Stimulated activated CD4-positive, alpha-beta T cell treated with anti-CD3 and anti-CD28 coated beads, TNF-alpha, amount 100 ng/mL, for 1 hour (primary cell): Measurements from ENCODE around the gene C16orf86.

ENCODE experiments used
- DNase-seq, 3 donors: peaks; one replicate each; pipeline ENCODE4 v3.0.0-alpha.2; 2020; ENCODE audit warnings: low read depth in 3 of 3, low spot score in 1 of 3

C16orf86 gene, protein sequence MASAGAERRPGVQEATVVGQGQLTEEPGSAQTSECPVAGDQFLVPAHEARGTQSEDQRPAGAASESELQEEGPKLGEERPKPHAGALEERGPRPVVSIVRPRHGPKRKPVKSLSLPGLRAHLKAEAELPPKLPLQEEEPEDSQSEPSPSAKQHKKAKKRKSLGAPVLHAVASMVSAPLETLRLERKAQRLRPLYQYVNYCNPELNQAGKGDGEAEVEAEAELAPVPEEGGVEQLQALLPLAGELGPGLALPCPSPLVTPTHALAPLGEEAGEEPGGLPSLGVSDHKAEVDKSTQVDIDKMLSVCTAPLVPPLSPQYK

DNA sequence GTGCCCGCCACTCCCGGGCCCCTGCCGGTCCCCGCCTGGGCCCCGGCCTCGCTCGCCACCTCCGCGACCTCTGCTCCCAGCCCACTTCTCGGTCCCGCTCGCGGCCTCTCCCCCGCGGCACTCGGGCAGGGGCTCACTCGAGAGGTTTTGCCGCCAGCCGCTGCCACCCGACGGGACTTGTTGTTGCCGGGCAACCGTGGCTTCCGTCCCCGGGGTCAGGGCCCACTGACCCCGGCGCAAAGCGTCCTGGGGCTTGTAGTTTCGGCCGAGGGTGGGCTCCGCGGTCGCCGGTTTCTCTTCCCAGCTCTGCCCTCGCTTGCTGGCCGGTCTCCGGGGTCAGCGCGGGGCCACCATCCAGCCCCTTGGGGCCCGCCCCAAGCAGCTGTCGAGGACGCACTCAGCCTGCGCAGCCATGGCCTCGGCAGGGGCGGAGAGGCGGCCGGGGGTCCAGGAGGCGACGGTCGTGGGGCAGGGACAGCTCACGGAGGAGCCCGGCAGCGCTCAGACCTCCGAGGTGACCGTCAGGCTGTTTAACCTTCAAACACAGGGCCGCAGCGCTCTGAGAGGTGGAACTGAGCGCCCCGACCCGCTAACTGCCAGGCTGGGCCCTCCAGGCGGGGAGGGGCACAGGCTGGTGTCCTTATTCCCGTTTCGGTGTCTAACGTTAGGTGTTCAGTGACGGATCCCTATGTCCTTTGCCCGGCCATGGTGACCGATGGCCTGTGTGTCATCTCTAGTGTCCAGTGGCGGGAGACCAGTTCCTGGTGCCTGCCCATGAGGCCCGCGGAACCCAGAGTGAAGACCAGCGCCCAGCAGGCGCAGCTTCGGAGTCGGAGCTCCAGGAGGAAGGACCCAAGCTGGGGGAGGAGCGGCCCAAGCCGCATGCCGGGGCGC, at the start of gene C16orf86, which contains the start of gene ENKD1:
TSS of gene C16orf86 (plus strand) at position 256 of the 894 bp plus-strand sequence. CDS start at position 413, 157 bp downstream.
TSS of gene ENKD1 (minus strand) at position 192 of the 894 bp plus-strand sequence. CDS start 308 bp downstream, outside the sequence.
- DNase-seq = peak; percentile 51 to 69 (median 61)

GRCh38 chr16:67628216-67628615, 38.4 kb upstream of the C16orf86 start:
- DNase-seq = no peak

GRCh38 chr16:67632415-67633172, 34.0 kb upstream of the C16orf86 start:
- no peak for DNase-seq

GRCh38 chr16:67636713-67637112, 29.9 kb upstream of the C16orf86 start:
- no peak for DNase-seq

- DNase-seq = no peak
Measured at GRCh38 chr16:67637625-67638024, 29.0 kb upstream of the C16orf86 start.

DNA sequence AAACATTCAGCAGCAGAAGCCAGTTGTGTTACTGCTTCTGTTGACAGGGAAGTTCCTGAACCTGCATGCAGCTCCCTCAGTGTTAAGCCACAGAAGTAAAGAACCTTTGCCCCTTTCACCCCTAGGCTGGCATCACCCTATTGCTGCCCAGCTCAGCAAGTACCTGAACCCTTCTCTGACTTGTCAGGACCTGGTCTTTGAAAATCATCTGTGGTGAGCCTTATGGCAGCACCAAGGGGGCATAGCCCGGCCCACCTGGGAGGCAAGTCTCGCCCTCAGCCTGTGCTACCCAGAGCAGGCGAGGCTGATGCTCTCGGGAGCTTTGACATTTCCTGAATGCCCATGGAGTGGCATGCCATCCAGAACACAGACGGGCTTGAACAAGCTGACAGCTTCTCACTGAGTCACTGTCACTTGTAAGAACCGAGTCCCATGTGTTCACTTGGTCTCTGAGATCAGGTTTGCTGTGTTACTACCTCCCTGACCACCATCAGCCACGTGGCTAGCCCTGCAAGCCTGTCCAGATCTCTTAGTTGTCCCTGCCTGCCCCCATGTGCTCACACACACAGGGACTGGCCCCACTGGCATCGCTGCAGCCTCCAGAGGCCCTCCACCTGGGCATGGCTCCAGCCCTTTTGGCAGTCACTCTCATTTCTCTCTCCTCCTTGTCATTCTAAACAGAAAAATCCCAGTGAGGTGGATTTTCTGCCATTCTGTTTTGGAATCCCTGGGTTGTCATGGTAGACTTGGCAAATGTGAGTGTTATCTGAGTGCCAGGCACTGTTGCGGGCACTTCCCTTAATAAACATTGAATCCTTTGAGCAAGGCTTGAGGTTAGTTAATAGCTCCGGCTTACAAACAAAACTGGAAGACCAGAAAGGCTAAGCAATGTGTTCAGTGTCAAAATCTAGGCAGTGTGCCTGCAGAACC, 24.6 kb upstream of the C16orf86 start:
- no peak for DNase-seq

GRCh38 chr16:67644038-67644437, 22.6 kb upstream of the C16orf86 start:
- no peak for DNase-seq

DNA sequence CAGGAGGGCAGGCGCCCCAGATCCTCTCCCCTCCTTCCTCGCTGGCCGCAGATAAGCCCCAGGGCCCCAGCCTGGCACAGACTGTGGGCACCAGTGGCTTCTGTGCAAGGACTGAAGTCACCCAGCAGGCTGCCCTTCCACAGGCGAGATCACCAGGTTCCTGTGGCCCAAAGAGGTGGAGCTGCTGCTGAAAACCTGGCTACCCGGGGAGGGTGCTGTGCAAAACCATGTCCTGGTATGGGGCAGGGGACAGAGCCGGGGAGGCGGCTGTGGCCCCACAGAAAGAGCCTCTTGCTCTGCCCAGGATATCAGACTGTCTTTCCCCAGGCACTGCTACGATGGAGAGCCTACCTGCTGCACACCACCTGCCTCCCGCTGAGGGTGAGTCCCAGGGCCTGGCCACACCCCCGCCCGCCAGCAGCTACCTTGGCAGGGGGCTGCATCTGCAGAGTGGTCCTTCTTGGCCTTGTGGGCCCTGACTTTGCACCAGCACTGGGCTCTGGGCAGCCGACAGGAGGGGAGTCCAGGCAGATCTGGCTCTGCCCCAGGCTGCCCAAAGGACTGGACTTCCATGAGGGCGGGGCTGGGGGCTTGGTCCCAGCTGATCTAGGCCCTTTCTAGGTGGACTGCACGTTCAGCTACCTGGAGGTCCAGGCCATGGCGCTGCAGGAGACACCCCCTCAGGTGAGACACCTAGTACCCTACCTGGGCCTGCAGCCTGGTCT, 21.1 kb upstream of the C16orf86 start:
- DNase-seq = no peak

- DNase-seq = no peak
Measured at GRCh38 chr16:67647111-67647651, 19.4 kb upstream of the C16orf86 start.

GRCh38 chr16:67647681-67648080, 18.9 kb upstream of the C16orf86 start:
- DNase-seq = no peak

GRCh38 chr16:67648088-67648763, 18.4 kb upstream of the C16orf86 start:
- DNase-seq = no peak

GRCh38 chr16:67648764-67649407, 17.7 kb upstream of the C16orf86 start:
- DNase-seq = no peak

GRCh38 chr16:67649494-67649931, 17.1 kb upstream of the C16orf86 start:
- no peak for DNase-seq

GRCh38 chr16:67650023-67650422, 16.6 kb upstream of the C16orf86 start:
- no peak for DNase-seq

DNA sequence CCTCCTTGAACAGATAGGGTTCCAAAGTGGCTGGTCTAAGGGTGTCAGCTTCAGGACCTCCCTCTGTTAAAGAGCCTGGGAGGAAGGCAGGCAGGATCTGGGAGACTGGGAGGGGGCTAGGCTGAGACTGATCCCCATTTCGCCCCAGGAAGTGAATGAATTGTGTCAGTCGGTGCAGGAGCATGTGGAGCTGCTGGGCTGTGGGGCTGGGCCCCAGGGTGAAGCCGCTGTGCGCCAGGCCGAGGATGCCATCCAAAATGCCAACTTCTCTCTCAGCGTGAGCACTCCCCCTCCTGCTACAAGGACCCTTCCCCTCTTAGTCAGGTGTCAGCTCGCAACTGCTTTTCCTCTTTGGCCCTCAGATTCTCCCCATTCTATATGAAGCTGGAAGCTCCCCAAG, 15.6 kb upstream of the C16orf86 start:
- DNase-seq = no peak

DNA sequence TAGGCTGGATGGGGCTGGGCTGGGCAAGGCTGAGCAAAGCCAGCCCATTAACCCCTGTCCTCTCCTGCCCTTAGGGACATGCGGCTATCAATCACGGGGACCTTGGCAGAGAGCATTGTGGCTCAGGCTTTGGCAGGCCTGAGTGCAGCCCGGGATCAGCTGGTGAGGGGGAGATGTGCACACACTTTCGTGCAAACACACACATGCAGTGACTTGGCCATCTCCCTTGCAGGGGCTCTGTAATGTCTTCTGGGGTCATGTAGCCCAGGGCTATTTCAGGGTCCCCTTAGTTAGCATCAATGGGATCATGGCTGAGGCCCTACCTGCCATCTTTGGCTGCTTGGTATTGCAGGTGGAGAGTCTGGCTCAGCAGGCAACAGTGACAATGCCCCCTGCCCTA, 14.8 kb upstream of the C16orf86 start:
- DNase-seq = no peak

DNA sequence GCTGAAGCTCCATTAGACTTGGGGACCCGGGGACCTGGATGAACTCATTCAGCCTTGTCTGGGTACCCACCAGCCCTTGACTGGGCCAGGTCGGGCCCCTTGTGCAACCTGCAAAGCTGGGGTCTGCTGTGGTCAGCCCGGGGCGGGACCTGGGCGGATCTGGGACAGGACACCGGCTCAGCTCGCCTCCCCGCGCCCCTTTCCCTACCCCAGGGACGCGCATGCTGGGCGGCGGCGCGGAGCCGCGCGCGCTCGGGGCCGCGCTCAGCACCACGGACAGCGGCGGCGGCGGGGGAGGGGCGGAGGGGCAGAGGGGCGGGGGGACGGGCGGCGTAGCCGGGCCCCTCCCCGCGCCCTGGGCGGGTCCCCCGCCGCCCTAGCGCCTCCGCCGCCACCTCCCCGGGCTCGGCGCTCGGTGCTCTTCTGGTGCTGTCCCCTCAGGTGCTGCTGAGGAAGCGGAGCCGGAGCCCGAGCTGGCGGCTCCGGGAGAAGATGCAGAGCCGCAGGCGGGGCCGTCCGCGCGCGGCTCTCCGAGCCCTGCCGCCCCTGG, 14.0 kb upstream of the C16orf86 start:
- DNase-seq = no peak
